A673 (cell line): ENCODE results near the gene EPN2. TPM values are rescaled to one million over a fixed set of nuclear protein-coding genes. Genes with fewer than 3 reads are reported as not detected.

Experiments
- BruUV-seq: library from RNA; stranded (reverse); fragments of 400-500 nt; replicated peaks from 2 replicates; lab custom pipeline; 2021; lab: Mats Ljungman, UMichigan
- CTCF ChIA-PET: fragments of 300-600 bp; sonication (Branson Sonifier 250); formaldehyde crosslinking; loops from one replicate; lab custom pipeline; 2022; ENCODE audit warnings: antibody characterized with exemption; lab: Charles Lee
- POLR2A ChIA-PET: fragments of 300-600 bp; sonication (Branson Sonifier 250); formaldehyde crosslinking; loops from one replicate; lab custom pipeline; 2022; ENCODE audit warnings: antibody characterized with exemption; ENCODE audit not compliant: low non-redundant PET; lab: Charles Lee
- DNase-seq: peaks from one replicate; pipeline ENCODE4 v3.0.0-alpha.2; 2015; ENCODE audit warnings: low spot score
- H3K27ac ChIP-seq: fragments of 200-600 bp; sonication (generic); 2 replicates; pipeline ENCODE4 v1.5.1; 2016; ENCODE audit warnings: mixed run types, low read depth, mild to moderate bottlenecking, mixed read lengths, antibody characterized with exemption, low read length; ENCODE audit not compliant: poor library complexity, severe bottlenecking
- H3K27me3 ChIP-seq: fragments of 200-600 bp; sonication (generic); replicated peaks from 2 replicates; pipeline ENCODE4 v1.6.1; 2017; ENCODE audit warnings: mixed run types, low read depth, mild to moderate bottlenecking, mixed read lengths, antibody characterized with exemption, low read length; ENCODE audit not compliant: insufficient read depth, poor library complexity
- H3K36me3 ChIP-seq: fragments of 200-600 bp; sonication (generic); 2 replicates; pipeline ENCODE4 v1.6.1; 2016; ENCODE audit warnings: mixed run types, mild to moderate bottlenecking, mixed read lengths, antibody characterized with exemption, low read length; ENCODE audit not compliant: insufficient read depth, poor library complexity, severe bottlenecking
- H3K4me1 ChIP-seq: fragments of 200-600 bp; sonication (generic); 2 replicates; pipeline ENCODE4 v1.6.1; 2017; ENCODE audit warnings: mixed run types, mild to moderate bottlenecking, mixed read lengths, antibody characterized with exemption, low read length; ENCODE audit not compliant: insufficient read depth, poor library complexity, severe bottlenecking
- H3K4me3 ChIP-seq: fragments of 200-600 bp; sonication (generic); 2 replicates; pipeline ENCODE4 v1.5.1; 2016; ENCODE audit warnings: low read depth, mixed run types, mild to moderate bottlenecking, mixed read lengths, low read length; ENCODE audit not compliant: poor library complexity, severe bottlenecking
- H3K9me3 ChIP-seq: fragments of 200-600 bp; sonication (generic); 2 replicates; pipeline ENCODE4 v1.6.1; 2016; ENCODE audit warnings: mixed run types, low read depth, mild to moderate bottlenecking, mixed read lengths, antibody characterized with exemption, low read length; ENCODE audit not compliant: poor library complexity, severe bottlenecking
- CTCF ChIP-seq: fragments of 300-800, 200-600 bp; sonication (generic); conservative IDR thresholded peaks from 2 replicates; pipeline ENCODE4 v1.5.1; 2017; ENCODE audit warnings: low read depth, mild to moderate bottlenecking, antibody characterized with exemption, low read length, moderate library complexity, mixed read lengths
- EZH2 ChIP-seq: fragments of 200-600 bp; sonication (generic); IDR thresholded peaks from 2 replicates; pipeline ENCODE4 v1.6.1; 2017; ENCODE audit warnings: borderline replicate concordance, low read depth, mild to moderate bottlenecking, mixed read lengths, antibody characterized with exemption, low read length; ENCODE audit not compliant: poor library complexity, severe bottlenecking
- intact Hi-C: fragments of 100-400 bp; cut with micrococcal nuclease; formaldehyde crosslinking; loops from one replicate; pipeline ENCODE4 v1.10.0; 2022; ENCODE audit not compliant: unreplicated experiment
- total RNA-seq: library from RNA; stranded (reverse); gene quantifications from 2 replicates; pipeline ENCODE4 v1.2.3, GENCODE V29; 2021

EPN2 gene
- total RNA-seq, 1 experiment from 2014 or later, result 52.0 TPM

GRCh38 chr17:19311016-19311415 lies 73.8 kb downstream of the EPN2 start:
- Histone ChIP-seq H3K4me3 (no peak overlapping the region), H3K9me3 (no peaks in the 10 kb centered on the region), H3K36me3 (peaks cover 11% of the 10 kb centered on the region), H3K4me1 (no peaks in the 10 kb centered on the region), H3K27me3 (no peaks in the 10 kb centered on the region), H3K27ac (no peak overlapping the region)
- ChIA-PET POLR2A (no interaction called here), CTCF (no interaction called here)
- no peak for DNase-seq
- no TSS peak for BruUV-seq
- TF ChIP-seq CTCF (no peak), EZH2 (no peak)
- intact Hi-C loops, result no loop called here

GRCh38 chr17:19311421-19312215 lies 74.5 kb downstream of the EPN2 start:
- no peaks in the 10 kb centered on the region for H3K27me3 ChIP-seq
- CTCF ChIA-PET, result no interaction called here
- no peaks in the 10 kb centered on the region for H3K4me1 ChIP-seq
- intact Hi-C loops, result no loop called here
- H3K27ac ChIP-seq, result peak overlapping the region; percentile 25
- H3K9me3 ChIP-seq, result no peaks in the 10 kb centered on the region
- H3K4me3 ChIP-seq, result no peak overlapping the region
- peak; percentile 41 for DNase-seq
- POLR2A ChIA-PET, result no interaction called here
- TF ChIP-seq CTCF (no peak), EZH2 (no peak)
- BruUV-seq, result no TSS peak
- H3K36me3 ChIP-seq, result peaks cover 11% of the 10 kb centered on the region

- Histone ChIP-seq H3K9me3 (no peaks in the 10 kb centered on the region), H3K27ac (peak overlapping the region; percentile 25), H3K4me1 (peaks cover 8% of the 10 kb centered on the region), H3K27me3 (no peaks in the 10 kb centered on the region), H3K36me3 (peaks cover 11% of the 10 kb centered on the region), H3K4me3 (no peak overlapping the region)
- ChIA-PET CTCF (no interaction called here), POLR2A (no interaction called here)
- no TSS peak for BruUV-seq
- DNase-seq, result no peak
- TF ChIP-seq CTCF, result no peak
- no peak for TF ChIP-seq EZH2
- intact Hi-C loops, result no loop called here
These were observed 75.2 kb downstream of the EPN2 start for GRCh38 chr17:19312406-19312805.
